HG03280 (cell line): ENCODE results near the gene PCDHGB7.
A peak's percentile ranks its signal among the peaks of the same experiment; 100 is the strongest.
"Not testable (repeated sequence)": the region's sequence is repeated elsewhere in the genome, so short reads cannot be mapped to it uniquely, and the experiment has no call there.

Experiments used
- ATAC-seq: cut with Tn5 transposase; IDR thresholded peaks from one replicate; pipeline ENCODE4 v1.9.1; 2021; ENCODE audit warnings: mild to moderate bottlenecking, moderate library complexity; ENCODE audit not compliant: unreplicated experiment

PCDHGB7 gene

GRCh38 chr5:141417494-141418172, at the start of gene PCDHGB7:
PCDHGB7 (plus strand) TSS chr5:141417677; CDS start chr5:141417860, 183 bp downstream.
- ATAC-seq = not testable (repeated sequence)

- no peak for ATAC-seq
Measured at GRCh38 chr5:141369994-141370848, 47.3 kb upstream of the PCDHGB7 start, which contains the start of gene PCDHGB3. PCDHGB3 (plus strand) TSS chr5:141370242; CDS start chr5:141370395, 153 bp downstream.

GRCh38 chr5:141371572-141372475, 45.7 kb upstream of the PCDHGB7 start:
- no peak for ATAC-seq

- no peak for ATAC-seq
Measured at GRCh38 chr5:141373673-141374317, 43.7 kb upstream of the PCDHGB7 start, which contains the start of gene PCDHGA6. PCDHGA6 (plus strand) TSS chr5:141373891; CDS start chr5:141374084, 193 bp downstream.

GRCh38 chr5:141374627-141375026, 42.9 kb upstream of the PCDHGB7 start:
- no peak for ATAC-seq

GRCh38 chr5:141375444-141376155, 41.9 kb upstream of the PCDHGB7 start:
- ATAC-seq = not testable (repeated sequence)

- no peak for ATAC-seq
Measured at GRCh38 chr5:141382469-141383294, 34.8 kb upstream of the PCDHGB7 start, which contains the start of gene PCDHGA7. PCDHGA7 (plus strand) TSS chr5:141382742; CDS start chr5:141382900, 158 bp downstream.

- ATAC-seq = no peak
Measured at GRCh38 chr5:141383345-141383744, 34.1 kb upstream of the PCDHGB7 start.

GRCh38 chr5:141384471-141385267, 32.8 kb upstream of the PCDHGB7 start:
- ATAC-seq = no peak

GRCh38 chr5:141387557-141388311, 29.7 kb upstream of the PCDHGB7 start, which contains the start of gene PCDHGB4:
PCDHGB4 (plus strand) TSS chr5:141387698; CDS start chr5:141387885, 187 bp downstream.
- ATAC-seq = peak; percentile 93

GRCh38 chr5:141388661-141389060, 28.8 kb upstream of the PCDHGB7 start:
- ATAC-seq = no peak

GRCh38 chr5:141389153-141390042, 28.1 kb upstream of the PCDHGB7 start:
- no peak for ATAC-seq

- ATAC-seq = no peak
Measured at GRCh38 chr5:141392429-141393198, 24.9 kb upstream of the PCDHGB7 start, which contains the start of gene PCDHGA8. PCDHGA8 (plus strand) TSS chr5:141392633; CDS start chr5:141392814, 181 bp downstream.

GRCh38 chr5:141393267-141393666, 24.2 kb upstream of the PCDHGB7 start:
- ATAC-seq = no peak
